HK-2 (cell line): ENCODE measurements around the gene FMOD.
"Not testable (repeated sequence)": the region's sequence is repeated elsewhere in the genome, so short reads cannot be mapped to it uniquely, and the experiment has no call there.

Experiments
- DNase-seq: peaks from one replicate; pipeline ENCODE4 v3.0.0-alpha.2; 2018; ENCODE audit not compliant: unreplicated experiment

Gene FMOD

DNA sequence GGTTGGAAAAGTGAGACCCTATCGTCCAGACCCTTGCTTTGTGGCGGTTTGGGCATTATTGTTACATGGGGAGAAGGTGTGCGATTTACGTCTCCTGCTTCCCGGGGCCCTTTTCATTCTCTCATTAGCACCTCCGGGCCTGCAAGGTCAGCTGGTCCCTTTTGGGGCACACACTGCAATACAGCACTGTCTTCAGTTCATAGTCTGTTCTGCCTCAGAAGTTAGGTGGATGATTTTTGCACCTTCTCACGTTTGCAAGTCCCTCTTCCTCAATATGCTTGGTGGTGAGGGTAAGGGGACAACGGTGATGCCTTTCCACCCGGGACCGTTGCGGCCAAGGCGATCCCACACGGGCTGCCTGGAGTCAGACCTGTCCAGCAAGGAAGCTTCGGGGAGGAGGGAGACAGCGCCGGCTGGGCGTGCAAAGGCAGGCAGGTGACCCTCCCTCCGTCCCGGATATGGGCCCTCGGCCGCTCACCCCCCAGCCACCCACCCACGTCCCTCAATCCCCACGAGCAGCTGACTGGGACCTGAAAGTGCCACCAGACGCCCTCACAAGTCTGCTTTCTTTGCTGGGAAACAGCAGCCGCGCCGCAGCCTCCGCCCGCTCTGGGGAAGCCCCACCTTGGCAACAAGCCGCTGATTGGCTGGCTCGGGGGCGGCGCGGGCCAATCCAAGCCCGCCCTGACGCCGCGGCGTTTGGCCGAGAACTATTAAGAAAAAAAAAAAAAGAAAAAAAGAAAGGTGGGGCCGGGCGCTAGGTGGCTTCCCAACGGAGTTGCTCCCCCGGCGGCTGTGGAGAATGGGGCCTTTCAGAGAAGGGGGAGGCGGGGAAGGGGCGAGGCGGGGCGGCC, 23.9 kb downstream of the FMOD start:
- peak; percentile 96 for DNase-seq

- no peak for DNase-seq
Observed at GRCh38 chr1:203325418-203326091, 25.4 kb downstream of the FMOD start.

- no peak for DNase-seq
Observed at GRCh38 chr1:203325026-203325417, 25.9 kb downstream of the FMOD start.

DNA sequence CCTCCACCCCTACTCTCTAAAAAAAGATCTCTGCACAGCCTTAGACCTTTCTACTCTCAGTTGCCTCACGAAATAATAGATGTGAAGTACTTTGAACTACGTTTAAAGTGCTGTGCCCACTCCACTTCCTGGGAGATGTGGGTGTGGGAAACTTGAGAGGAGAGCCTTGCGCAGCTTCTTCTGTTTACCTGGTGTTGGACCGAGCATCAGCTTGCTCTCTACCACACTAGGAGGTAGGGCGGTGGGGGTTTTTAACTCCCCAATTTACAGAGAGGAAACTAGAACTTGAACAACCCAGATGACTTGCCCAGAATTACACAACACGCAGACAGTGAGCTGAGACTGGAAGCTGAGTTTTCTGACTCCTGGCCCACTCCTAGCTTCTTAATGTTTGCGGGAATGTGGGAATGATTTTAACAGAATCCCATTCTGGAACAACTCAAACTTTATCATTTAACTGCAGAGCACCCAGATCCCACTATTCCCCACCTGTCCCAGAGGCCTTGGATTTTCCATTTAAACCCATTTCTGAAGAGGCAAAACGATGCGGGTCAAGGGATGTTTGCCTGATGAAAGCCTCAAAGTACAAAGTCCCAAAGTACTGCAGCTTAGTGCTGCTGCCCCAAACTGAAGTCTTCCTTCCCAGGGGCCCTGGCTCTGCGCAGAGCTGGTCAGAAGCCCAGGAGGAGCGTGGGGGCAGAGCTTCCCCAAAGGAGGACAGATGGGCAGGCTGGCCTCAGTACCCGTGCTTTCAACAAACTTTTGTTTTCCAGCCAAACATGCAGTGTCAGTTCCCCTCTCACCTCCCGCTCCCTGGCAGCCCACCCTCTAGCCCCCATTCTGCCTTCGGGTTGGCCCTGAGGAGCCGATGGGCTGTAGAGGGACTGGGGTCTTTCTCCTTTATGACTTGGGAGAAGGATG, 26.6 kb downstream of the FMOD start:
- DNase-seq, result no peak

GRCh38 chr1:203323587-203323986, 27.3 kb downstream of the FMOD start:
- DNase-seq, result no peak

DNA sequence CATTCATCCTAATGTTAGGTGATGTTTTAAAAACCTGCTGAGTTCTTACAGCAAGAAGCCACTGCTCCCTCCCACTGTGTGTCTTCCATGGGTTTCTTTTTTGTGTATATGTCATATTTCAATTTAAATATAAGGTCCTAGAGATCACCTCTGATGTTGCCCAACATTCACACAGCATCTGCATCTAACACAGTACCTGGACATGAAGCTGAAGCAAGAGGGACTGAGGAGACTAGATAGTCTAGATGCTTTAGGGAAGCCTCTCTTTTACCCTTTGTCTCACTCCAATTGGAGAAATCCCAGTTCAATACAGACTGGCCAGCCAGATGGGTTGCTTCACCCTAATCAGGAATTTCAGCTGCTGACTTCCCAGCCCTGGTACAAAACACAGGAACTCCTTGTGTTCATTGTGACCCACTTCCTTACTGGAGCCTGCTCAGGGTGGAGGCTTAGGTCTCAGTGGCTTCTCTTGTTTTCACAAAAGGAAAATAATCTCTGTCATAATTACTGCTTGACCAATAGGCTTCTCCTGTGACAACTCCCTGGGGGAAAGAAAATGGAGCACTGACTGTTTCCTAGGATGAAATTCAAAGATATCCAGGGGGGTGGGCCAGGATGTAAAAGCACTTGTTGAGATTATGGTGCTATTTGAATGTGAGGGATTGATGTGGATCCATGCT, 28.3 kb downstream of the FMOD start:
- DNase-seq, result no peak

DNA sequence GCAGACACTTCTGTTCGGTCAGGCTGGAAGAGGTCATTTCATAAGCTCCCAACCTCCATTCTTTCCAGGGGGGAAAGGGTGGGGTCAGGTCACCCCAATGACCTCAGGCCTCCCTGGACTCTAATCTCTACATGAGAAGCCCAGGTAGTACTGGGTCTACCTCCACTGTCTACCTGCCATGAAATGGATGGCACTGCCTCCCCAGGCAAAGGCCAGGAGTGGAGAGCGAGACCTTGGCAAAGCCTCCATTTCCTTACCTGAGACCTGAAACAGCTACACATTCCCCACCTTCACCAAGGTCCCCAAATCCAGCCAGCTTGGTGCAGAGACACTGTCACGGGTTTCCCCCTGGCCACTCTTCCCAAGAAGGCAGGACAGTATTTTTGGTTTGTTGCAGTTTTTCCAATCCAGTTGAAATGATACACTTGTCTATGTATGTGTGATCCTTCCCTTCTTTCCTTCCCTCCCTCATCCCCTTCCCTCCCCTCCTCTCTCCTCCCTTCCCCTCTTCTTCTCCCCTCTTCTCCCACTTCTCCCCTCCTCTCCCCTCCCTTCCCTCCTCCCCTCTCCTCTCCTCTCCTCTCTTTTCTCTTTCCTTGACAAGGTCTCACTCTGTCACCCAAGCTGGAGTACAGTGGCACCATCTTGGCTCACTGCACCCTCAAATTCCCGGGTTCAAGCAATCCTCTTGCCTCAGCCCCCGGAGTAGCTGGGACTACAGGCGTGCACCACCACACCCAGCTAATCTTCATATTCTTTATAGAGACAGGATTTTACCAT, 29.5 kb downstream of the FMOD start:
- DNase-seq, result no peak

DNA sequence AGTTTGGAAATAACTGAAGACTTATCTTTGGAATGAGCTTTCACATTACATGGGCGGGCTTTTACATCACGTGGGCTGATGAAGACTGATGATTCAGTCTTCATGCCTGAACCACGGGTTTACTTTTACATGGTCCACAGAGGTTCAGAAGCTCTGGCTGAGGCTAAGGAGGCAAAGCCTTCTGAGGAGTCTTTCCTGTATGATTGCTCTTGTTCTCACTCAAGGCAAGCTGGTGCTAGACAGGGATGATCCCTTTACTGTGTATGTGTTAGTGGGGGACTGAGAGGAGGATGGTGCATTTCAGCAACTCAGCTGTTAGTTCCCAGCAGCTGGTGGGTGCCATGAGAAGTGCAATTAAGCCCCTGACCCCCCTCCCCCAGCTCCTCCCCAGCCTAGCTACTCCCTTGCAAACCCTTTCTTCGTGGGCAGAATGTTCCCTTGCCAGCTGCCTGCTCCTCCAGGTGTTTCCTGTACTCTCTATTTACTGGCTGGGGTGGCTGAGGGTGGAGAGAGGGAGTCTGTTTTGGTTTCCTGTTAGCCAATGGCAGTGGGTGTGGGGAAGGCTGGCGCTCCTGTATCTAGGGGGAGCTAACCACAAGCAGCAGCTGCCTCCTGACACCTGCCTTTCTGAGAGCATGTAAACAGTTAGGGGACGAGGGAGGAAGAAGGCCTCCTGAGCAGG, 30.2 kb downstream of the FMOD start:
- no peak for DNase-seq

- no peak for DNase-seq
Observed at GRCh38 chr1:203318229-203318517, 32.7 kb downstream of the FMOD start.

DNA sequence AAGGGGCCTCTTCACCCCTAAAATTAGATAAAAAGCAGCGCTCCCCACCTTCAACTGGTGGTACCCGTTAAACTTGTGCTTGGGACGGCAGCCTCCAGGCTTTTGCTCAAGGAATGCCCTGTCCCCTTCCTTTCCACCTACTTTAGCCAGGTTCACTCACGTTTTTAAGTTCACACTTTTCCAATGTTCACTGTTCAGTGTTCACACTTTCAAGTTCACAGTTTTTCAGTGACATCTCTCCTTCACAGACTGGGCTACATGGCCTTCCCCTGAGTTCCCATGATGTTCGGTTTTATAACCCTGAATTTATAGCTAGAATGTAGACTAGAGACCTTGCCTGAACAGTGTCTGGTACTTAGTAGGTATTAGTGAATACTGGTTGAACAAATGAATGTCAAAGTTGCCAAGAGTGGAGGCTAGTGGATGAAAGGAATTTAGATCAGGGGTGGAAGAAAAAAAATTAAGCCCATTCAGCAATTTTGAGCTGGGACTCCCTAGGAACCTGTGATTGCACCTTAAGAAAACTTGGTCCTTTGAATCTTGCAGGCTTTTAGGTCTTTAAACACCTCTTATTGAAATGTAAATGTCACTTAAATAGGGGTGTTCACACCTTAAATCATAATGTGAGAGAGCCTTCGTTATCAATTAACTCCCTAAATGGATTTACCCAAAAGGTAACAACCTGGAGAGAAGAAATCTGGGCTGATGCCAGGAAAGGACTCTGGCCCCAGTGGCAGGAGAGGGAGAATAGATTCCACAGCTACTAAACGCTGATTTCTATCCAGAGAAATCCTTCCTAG, 33.3 kb downstream of the FMOD start:
- no peak for DNase-seq

GRCh38 chr1:203316626-203317093, 34.3 kb downstream of the FMOD start:
- no peak for DNase-seq

- not testable (repeated sequence) for DNase-seq
Observed at GRCh38 chr1:203314025-203314759, 36.7 kb downstream of the FMOD start.

DNA sequence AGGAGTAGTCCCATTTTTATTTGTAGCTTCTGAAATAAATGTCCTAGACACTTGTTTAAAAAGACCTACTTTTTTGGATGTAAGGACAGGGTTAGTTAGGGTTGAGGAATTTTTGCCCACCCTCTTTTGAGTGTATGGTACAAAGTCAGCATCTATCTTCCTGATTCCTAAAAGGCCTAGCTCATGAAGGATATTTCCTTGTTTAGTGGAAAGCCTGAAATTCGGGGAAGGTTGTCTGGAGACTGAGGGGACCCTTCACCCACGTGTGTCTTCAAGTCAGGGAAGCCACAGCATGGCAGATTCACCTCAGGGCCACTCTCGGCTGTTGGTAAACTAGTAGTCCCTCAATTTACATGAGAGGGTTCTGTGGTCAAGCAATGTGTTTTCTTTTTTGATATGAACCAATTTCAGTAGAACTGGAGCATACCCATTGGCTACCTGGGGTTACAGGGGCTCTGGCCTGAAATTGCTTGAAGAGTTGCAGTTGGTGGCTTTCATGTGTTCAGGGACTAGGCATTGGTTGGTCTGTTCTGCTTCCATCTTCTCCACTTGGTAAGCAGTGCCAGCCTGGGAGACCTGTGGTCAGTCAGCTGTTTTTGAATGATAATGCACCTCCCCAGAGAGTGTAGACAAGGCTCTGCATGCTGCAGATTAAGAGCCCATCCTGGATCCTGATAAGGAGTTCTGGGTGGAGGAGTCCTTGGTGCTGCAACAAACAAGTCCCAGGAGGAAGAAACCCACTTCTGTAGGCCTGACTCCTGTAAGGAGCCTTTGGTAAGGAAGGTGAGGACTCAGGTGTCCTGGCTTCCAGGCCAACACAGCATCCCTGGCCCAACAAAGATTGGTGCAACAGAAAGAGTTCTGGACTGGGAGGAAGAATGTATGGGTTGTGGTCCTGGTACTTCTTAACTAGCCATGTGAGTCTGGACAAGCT, 39.3 kb downstream of the FMOD start:
- no peak for DNase-seq

GRCh38 chr1:203308923-203309331, 42.0 kb downstream of the FMOD start:
- no peak for DNase-seq

DNA sequence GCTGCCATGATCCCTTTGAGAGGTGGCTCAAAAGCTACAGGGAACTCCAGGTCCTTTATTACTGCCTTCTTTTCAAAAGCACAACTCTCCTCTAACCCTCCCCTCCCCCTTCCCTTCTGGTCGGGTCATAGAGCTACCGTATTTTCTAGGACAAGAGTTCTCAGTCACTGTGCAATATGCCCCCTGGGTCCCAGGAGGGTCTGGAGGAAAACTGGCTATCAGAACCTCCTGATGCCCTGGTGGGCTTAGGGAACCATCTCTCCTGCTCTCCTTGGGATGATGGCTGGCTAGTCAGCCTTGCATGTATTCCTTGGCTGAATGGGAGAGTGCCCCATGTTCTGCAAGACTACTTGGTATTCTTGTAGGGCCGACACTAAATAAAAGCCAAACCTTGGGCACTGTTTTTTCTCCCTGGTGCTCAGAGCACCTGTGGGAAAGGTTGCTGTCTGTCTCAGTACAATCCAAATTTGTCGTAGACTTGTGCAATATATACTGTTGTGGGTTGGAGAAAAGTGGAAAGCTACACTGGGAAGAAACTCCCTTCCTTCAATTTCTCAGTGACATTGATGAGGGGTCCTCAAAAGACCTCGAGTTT, 42.5 kb downstream of the FMOD start:
- DNase-seq, result no peak

DNA sequence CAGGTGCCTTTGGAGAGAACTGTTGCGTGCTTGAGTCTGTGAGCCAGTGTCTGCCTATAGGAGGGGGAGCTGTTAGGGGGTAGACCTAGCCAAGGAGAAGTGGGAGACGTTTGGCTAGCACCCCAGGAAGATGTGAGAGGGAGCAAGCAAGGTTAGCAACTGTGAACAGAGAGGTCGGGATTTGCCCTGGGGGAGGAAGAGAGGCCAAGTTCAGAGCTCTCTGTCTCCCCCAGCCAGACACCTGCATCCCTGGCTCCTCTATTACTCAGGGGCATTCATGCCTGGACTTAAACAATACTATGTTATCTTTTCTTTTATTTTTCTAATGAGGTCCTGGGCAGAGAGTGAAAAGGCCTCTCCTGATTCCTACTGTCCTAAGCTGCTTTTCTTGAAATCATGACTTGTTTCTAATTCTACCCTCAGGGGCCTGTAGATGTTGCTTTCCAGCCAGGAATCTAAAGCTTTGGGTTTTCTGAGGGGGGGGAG, 43.2 kb downstream of the FMOD start:
- no peak for DNase-seq

GRCh38 chr1:203306965-203307541, 43.9 kb downstream of the FMOD start:
- no peak for DNase-seq
